GM19025 (cell line): Measurements from ENCODE around the gene COX8A.

ENCODE experiments used
- ATAC-seq: cut with Tn5 transposase; IDR thresholded peaks from one replicate; pipeline ENCODE4 v1.9.1; 2021; ENCODE audit warnings: mild to moderate bottlenecking, low read depth, moderate library complexity; ENCODE audit not compliant: unreplicated experiment

COX8A gene

GRCh38 chr11:64001484-64002420, 27.3 kb downstream of the COX8A start:
- no peak for ATAC-seq

DNA sequence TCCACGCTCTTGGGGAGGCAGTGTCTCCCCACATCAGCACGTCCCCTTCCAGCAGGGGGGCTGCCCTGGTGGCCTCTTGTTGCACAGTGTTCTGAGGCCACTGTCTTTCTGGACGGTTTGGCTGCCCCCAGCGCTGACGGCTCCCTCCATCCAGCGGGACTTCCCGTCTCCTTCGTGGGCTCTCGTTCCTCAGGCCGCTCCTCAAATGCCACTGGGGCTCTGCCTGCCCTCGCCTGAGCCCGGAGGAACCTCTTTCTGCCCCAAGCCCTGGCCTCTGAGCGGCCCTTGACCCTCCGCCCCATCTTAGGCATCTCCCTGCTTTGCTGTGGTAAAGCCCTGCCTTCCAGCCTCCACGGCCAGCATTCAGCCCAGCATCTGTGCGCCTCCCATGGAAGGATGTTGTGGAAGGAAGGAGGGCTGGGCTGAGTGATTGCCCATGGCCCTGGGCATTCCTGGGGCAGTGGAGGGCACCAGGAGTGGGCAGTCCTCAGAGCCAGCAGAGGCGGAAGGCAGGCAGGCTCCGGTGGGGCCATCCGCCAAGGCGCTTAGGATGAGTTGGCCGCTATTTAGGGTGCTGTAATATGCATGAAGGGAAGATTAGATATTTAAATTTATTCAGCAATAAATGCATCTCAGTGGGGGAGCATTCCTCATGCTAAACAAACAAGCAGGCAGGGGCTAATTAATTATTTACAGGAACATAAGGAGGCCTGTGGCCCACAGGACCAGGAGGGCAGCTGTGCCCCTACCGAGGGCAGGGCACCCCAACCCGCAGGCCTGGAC, 29.6 kb downstream of the COX8A start:
- no peak for ATAC-seq

DNA sequence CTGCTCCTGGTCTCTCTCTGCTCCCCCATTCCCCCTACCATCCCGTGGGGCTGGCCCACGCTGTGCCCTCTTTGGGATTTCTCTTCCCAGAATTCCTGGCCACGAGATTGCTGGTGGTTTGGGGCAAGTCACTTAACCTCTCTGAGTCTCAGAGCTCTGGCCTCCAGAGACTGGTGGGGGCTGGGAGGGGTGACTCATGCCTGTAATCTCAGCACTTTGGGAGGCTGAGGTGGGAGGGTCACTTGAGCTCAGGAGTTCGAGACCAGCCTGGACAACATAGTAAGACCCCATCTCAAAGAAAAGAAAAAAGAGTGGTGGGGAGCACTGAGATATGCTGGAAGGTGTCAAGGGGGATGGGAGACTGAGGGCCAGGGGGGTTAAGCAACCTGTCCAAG, 30.2 kb downstream of the COX8A start:
- ATAC-seq, result no peak

DNA sequence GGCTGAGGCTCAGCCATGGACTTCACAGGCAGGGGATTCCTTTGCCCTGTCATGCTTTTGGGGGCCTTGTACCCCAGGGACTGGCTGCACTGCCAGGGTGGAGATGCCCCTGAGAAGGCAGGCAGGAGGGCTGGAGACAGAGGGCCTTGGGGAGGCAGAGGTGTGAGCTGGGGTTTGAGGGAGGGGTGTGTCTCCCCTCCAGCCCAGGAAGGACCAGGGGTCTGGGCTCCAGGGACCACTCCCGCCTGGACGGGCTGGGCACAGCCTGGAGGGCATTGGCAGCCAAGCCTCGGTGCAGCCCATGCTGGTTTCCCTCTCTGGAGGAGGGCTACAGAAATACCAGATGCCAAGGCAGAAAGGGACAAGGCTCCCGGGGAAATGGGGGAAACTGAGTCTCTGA, 31.3 kb downstream of the COX8A start:
- ATAC-seq, result no peak

DNA sequence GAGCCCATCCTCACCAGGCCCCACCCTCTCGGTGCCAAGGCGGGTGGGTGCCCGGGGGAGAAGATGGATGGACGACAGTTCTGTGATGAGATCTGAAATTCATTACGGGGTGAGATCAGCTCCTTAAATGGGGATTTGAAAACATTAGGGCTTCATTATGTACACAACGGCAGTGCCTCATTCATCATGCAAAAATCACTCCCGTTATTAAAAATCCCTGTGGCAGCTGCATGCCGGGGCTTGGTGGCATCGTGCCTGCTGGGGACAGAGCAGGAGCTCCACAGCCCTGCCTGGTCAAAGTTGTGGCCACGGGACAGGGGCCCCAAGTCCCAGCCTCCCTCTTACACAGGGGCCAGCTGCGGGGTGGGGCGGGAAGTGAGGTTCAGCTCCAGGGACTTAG, 32.0 kb downstream of the COX8A start:
- ATAC-seq, result no peak

GRCh38 chr11:64007160-64007628, 32.8 kb downstream of the COX8A start:
- ATAC-seq, result no peak

DNA sequence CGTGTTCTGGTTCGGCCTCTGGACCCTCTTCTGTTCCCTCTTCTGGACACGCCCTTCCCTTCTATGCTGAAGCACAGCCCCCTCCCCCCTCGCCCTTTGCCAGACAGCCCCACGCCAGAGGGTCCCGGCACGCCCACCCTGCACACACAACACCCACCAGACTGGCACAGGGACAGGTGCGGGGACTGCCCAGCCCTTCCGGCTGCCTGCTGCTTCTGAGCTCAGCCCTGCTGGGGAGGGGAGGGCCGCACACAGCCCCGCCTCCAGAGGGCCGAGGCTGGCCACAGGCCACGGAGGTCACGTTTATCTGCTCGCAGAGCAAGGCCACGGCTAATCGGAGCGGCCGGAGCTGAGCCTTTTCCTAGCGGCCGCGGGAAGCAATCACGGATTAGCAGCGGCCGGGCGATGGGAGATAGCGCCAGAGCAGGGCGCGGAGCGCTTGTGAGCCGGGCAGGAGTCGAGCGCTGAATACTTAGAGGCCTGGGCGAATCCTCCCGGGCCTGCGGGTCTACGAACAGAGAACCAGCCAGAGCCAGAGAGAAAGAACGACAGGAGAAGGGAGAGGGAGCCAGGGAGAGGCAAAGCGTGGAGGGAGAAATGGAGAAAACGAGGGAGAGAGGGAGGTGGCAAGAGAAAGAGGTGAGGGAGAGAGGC, 33.3 kb downstream of the COX8A start:
- ATAC-seq, result no peak

- ATAC-seq, result no peak
These were observed 34.0 kb downstream of the COX8A start for GRCh38 chr11:64008283-64008913.

DNA sequence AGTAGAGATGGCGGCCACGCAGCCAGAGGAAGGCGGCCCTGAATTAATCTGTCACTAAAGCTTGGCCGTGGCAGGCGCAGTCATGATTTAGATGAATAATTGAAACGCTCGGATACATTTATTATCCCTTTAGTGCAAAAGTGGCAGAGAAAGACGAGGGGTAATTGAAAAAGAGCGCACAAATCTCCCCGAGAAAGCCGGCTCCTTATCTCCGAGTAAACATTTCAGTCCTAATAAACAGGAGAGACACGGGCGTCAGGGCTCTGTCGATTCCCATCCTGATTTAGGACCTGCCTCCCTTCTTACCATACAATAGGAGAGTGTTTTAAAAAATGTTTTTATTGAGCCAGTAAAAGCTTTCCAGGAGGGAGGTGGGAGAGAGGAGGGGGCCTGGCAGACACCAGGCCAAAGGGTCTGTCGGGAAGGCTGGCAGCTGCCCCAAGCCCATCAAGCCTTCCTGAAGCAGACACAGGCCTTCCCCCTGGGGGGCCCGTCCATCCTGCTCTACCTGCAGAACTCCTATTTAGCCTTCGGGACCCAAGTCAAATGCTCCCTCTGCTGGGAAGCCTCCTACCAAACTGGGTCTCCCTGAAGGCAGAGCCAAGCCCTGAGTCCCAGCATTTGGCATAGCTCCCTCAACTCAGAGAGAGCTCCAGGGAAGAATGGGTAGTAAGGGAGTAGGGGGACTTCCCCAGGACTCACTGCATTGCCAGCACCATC, 34.7 kb downstream of the COX8A start:
- no peak for ATAC-seq

- ATAC-seq, result no peak
These were observed 35.3 kb downstream of the COX8A start for GRCh38 chr11:64009710-64010109.

- no peak for ATAC-seq
These were observed 36.4 kb downstream of the COX8A start for GRCh38 chr11:64010783-64011182.

- ATAC-seq, result no peak
These were observed 37.0 kb downstream of the COX8A start for GRCh38 chr11:64011371-64011770.

DNA sequence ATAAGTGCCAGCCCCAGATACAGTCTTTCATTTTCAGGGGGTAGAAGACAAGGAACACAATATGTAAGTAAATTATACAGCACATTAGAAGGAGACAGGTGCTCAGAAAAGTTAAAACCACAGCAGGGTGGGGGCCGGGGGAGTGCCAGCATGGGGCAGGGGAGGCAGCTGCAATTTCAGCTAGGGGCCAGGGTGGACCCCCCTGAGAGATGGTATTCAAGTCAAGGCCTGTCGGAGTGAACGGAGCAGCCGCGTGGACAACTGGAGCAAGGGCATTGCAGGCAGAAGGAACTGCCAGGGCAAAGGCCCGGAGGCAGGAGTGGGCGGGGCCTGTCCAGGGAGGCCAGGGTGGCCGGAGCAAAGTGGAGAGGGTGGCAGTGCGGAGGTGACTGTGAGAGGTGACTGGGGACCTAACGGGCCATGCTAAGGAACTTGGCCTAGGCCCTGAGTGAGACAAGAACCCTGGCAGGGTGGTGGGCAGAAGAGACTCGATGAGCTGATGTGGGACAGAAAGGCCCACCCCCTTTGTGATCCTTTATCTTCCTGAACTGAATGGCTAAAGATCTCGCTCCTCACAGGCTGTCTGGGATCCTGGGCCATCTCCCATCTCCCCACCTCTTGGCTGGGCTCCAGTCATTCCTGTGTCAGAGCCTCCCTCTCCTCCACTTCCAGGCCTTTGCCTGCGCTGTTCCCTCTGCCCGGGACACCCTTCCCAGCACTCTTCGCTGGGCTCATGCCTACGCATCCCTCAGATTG, 38.9 kb downstream of the COX8A start:
- no peak for ATAC-seq

GRCh38 chr11:64014356-64014755, 39.9 kb downstream of the COX8A start:
- ATAC-seq, result no peak

DNA sequence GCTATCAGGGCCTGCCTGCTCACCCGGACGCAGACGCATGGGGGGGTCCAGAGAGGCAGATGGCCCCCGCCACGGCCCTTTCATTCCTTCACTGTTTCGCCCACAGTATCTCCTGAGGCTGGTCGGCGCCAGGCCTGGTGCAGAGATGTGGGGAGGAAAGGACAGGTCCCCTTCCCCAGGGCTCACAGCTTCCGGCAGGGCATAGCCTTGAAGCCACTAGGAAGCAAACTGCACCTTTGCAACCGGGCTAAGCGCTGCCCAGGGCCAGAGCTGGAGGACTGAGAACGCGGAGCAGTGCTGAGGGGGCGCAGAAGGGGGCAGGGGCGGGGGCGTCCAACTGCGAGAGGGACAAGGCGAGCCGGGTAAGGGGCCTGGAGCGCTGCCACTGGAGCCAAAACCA, 41.1 kb downstream of the COX8A start:
- ATAC-seq, result no peak

- ATAC-seq, result no peak
These were observed 41.8 kb downstream of the COX8A start for GRCh38 chr11:64015935-64016845.

- ATAC-seq, result no peak
These were observed 43.5 kb downstream of the COX8A start for GRCh38 chr11:64017945-64018224.

- no peak for ATAC-seq
These were observed 43.9 kb downstream of the COX8A start for GRCh38 chr11:64018310-64018709.
